GM19328 (cell line): ENCODE measurements around the gene MFSD12.
"Not testable (repeated sequence)": the region's sequence is repeated elsewhere in the genome, so short reads cannot be mapped to it uniquely, and the experiment has no call there.

Source experiments
- ATAC-seq: cut with Tn5 transposase; IDR thresholded peaks from one replicate; pipeline ENCODE4 v1.9.1; 2021; ENCODE audit warnings: mild to moderate bottlenecking, moderate library complexity; ENCODE audit not compliant: unreplicated experiment

Gene MFSD12

DNA sequence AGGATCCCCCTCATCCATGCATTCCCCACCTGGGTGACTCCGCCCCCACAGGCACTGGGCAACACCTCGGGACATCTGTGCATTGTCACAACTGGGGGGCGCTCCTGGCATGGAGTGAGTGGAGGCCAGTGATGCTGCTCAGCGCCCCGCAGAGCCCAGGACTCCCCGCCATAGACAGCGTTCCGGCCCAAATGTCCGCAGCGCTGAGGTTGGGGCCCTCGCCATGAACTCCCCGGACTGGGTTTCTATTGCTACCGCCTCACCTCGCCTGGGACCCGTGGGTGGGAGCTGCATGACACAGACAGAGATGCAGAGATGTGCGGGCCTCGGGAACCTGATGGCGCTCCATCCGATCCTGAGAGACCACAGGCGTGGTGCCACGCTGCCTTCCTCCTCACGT, 46.7 kb downstream of the MFSD12 start:
- ATAC-seq, result no peak

DNA sequence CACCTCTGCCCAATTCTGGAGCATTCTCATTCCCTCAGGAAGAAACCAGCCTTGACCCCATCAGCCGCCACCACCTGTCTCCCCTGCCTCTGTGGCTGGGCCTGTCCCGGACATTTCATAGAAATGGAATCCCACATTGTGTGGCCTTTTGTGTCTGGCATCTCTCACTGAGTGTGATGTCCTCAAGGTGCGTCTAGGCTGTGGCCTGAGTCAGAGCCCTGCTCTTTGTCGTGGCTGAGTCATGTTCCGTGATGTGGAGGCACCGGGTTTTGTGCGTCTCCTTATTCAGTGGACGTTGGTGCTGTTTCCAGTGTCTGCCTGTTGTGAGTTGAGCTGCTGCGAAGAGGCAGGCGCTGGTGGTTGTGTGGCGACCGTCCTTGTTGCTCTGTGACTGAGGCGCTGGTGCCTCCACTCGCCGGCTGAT, 47.8 kb downstream of the MFSD12 start:
- ATAC-seq, result no peak

DNA sequence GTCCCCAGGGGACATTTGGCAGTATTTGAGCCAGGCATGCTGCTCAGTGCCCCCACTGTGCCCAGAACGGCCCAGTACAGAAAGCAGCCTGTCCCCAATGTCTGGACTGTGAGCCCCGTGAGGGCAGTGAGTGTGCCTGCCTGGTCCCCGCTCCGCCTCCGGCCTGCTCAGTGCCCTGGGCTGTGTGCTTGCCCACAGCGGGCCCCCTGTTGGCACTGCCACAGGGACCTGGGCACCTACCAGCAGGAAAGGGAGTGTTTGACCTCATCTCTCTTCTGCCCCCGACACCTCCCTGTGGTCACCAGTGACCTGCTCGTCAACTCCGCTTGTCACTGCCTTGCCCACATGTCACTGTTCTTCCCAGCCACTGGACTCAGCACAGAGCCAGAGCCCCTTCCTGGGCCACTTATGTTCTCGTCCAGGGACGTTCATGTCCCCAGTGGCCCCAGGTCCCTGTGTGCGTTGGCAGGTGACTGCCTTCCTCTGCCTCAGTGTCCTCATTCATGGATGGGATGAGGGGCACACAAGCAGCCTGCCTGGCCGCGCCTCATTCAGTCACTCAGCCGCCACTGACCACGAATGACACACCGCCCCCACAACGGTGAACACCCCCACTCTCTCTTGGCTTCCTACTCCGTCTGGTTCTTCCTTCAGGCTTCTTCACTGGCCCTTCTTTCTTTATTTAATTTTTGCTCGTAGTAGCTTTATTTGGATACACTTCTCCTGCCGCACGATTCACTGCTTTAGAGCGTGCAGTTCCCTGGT, 48.4 kb downstream of the MFSD12 start:
- no peak for ATAC-seq

- ATAC-seq, result not testable (repeated sequence)
Observed at GRCh38 chr19:3508121-3508661, 49.2 kb downstream of the MFSD12 start.

GRCh38 chr19:3507371-3508120, 49.8 kb downstream of the MFSD12 start:
- no peak for ATAC-seq

- ATAC-seq, result peak; percentile 30
Observed at GRCh38 chr19:3506384-3507340, 50.7 kb downstream of the MFSD12 start.

DNA sequence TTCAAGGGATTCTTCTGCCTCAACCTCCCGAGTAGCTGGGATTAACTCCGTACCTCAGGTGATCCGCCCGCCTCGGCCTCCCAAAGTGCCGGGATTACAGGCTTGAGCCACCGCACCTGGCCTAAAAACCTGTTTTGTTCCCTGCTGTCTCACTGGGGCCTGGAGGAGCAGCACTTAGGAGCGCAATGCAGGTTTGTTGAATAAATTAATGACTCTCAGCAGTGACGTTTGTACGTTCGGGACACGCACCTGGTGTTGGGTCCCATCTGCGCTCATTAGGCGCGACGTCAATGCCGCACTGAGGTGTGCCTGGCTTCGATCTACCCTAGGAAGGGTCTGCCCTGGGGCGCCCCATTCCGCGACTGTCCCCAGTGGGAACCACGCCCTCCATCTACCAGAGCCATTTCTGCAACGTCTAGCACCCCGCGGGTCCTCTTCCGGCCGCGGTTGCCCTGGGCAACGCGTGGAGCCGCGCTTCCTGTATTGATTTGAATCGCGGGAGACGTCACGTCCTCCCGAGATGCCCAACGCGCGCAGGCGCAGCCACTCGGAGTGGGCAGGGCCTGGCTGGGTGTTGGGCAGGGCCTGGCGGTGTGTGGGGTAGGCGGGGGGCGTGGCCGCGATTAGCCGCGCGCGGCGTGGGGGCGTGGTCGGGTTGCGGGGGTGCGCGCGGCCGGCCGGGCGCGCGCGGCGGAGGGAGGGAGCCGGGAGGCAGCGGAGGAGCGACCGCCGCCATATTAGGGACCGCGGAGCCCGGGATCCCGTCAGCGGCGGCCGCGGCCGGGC, 51.6 kb downstream of the MFSD12 start, which contains the start of gene FZR1:
TSS of gene FZR1 (plus strand) at position 714 of the 786 bp plus-strand sequence. CDS start 16,679 bp downstream, outside the sequence.
- peak; percentile 85 for ATAC-seq

DNA sequence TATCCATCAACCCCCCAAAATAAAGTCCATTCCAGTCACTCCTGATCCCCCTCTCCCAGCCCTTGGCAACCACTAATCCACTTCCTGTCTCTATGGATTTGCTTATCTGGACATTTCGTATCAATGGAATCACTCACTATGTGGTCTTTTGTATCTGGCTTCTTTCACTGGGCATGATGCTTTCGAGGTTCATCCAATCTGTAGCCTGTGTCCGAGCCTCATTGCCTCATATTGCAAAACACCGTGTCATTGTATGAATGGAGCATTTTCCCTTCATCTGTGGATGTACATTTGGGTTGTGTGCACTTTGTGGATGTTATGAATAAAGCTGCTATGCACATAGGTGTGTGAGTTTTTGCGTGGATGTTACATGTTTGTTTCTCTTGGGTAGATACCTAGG, 52.7 kb downstream of the MFSD12 start:
- ATAC-seq, result no peak

DNA sequence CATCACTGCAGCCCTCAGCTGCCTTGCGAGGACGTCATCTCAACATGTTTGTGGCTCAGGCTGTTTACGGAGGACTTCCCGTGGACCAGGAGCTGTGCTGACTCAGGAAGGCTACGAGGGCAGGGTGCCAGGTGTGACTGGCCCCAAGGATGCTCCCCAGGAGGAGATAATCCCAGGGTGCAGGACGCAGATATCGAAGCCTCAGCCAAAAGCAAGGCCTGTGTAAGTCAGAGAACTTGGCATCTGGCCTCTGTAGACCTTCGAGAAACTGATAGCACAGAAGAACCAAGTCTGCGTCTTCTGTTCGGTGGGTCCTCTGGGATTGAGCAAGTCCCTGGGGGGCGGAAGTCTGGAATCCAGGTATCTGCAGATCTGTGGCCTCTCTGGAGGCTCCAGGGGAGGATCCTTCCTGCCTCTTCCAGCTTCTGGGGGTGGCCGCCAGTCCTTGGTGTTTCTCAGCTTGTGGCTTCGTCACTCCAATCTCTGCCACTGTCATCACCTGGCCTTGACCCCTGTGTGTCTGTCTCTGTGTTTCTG, 54.3 kb downstream of the MFSD12 start:
- ATAC-seq, result no peak

- no peak for ATAC-seq
Observed at GRCh38 chr19:3501780-3502179, 55.6 kb downstream of the MFSD12 start.

DNA sequence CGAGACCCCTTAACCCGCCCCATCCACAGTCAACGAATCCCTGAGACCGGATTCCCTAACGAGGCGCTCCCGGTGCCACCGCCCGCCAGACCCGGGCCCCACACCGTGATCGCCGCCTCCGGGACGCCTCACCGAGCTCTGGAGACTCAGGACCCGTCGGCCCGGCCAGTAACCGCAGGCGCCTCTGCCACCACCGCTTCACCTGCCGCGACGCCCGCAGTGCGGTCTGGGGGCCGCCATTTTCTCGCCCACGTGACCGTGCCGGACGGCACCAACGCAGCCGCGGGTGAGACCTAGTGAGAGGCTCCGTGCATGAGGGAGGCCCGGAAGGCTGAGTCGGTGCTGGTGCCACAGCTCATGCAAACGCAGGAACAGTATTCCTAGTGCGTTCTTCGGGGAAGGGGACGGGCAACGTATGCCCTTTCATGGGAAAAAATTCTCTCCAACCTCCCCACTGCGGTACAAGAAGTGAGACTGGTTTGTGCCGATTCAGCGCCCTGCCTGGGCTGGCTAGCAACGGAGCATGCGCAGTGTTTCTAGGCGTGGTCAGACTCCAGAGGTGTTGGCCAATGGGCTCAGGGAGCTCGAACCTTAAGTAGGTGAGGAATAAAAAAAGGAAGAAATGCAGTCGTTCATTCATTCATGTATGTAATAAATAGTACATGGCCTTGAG, 56.8 kb downstream of the MFSD12 start, which contains the start of gene DOHH:
TSS of gene DOHH (minus strand) at position 246 of the 673 bp plus-strand sequence. CDS start 3,860 bp downstream, outside the sequence.
- peak; percentile 72 for ATAC-seq

DNA sequence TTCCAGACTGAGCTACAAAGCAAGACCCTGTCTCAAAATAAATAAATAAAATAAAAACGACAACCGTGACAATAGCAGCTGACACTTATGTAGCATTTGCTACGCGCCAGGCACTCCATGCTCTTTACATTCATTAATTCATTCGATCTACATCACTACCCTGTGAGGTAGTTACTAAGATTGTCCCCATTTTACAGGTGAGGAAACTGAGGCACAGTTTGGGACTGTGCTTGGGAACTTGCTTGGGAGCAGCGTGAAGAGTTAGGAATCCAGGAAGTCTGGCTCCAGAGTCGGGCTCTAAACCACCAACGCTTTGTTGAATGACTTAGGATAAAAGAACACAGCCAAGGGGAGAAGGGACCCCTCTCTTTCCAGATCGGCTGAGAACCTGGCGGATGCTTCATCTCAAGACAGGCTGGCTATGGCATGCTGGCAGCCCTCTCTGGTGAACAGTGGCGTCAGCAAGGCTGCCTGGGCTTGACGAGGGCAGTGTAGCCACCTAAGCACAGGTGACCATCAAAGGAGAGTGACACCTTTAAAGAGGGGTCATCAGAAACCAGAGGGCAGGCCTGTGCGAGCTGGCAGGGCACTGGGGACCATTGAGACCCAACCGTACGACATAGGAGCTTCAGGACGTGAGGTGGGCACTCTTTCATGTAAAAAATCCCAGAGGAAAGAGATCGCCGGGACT, 57.5 kb downstream of the MFSD12 start:
- ATAC-seq, result no peak

DNA sequence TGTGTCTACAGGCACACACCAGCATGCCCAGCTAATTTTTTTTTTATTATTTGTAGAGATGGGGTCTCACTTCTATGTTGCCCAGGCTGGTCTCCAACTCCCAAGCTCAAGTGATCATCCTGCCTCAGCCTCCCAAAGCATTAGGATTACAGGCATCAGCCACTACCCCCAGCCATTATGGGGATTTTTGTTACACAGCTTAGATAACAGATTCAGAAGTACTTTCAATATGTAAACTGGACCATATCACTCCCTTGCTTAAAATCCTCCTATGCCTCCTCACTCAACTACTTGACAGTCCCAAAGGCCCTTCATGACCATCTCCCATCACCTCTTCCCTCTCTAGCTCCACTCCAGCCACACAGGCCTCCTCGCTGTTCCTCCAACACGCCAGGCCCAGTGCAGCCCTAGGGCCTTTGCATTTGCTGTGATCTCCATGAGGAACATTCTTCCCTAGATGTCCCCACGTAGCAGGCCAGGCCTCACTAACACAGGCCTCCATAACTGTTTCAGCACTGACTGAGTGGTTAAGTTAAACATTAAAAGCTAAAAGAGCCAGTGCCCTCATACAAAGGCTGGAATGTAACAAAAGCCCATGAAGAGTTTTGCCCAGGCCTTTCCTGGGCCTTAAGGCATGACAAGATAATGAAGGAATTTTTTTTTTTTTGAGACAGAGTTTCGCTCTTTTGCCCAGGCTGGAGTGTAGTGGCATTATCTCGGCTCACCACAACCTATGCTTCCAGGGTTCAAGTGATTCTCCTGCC, 59.4 kb downstream of the MFSD12 start:
- ATAC-seq, result no peak

DNA sequence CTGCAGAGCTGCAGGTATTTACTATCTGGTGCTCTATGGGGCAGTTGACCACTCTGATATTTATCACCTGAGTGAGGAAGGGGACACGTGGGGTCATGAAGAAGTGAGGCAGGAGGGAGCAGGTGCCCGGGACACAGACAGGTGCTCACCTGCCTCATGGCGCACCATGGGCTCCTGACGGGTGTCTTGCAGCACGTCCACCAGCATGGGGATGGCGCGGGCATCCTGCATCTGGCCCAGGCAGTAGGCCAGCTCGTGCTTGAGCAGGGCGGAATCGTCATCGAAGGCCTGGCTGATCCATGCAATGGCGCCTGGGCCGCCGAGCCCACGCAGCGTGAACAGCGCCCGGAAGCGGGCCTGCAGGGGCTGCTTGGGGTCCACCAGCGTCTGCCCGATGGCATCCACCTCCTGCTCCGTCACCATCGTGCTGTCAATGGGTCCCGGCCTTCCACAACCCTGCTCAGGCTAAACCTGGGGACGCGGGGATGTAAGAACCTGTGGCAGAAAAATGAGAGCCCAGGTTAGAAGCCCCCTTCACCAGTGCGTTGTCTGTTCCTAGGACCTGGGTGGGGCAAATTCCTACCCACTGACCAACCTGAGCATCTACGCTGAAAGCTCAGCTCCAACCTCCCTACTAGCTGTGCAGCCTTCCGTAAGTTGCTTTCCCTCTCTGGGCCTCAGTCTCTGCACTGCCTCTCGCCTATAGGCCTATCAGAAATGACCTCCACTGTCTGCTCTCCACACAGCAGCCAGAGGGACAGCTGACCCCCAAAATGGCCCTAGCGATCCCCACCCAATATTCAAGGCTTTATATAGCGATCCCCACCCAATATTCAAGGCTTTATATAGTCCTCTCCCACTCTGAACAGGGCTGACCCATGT, 60.8 kb downstream of the MFSD12 start:
- no peak for ATAC-seq

DNA sequence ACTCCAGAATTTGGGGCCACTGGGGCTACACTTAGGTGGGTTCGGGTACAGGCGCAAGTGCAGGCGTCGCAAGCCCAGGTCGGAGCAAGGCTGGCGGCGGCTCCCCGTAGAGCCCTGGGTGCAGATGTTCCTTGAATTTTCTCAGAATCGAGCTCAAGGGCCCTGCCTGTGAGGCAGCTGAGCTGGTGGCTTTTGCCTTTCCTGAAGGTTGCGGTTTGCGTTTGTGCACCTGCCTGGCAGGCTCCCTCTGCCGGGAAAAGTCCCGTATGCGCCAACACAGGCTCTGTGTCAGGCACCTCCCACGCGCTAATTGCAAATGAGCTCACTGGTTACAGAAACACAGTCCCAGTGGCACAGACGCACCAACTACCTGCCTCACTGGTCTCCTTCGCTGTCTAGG, 62.8 kb downstream of the MFSD12 start:
- no peak for ATAC-seq
